ENCODE measurements around the gene UQCR10. TPM values are rescaled to one million over a fixed set of nuclear protein-coding genes. Genes with fewer than 3 reads are reported as not detected.
A peak's percentile ranks its signal among the peaks of the same experiment; 100 is the strongest.

UQCR10 gene
- 90.1 and 96.2 TPM in 2 replicates for total RNA-seq

GRCh38 chr22:29767171-29768051 is at the start of gene UQCR10:
Gene UQCR10 (plus strand): TSS chr22:29767369. CDS start chr22:29767399, 30 bp downstream.
- Mint-ChIP-seq H3K9me3 (no peaks in the 10 kb centered on the region), H3K27ac (peak within 1 kb of the TSS; percentile 95), H3K4me1 (peaks cover 22% of the 10 kb centered on the region), H3K36me3 (ENCODE audit: low read depth) (peaks cover 24% of the 10 kb centered on the region), H3K27me3 (no peaks in the 10 kb centered on the region), H3K4me3 (peak within 1 kb of the TSS; percentile 94)
- intact Hi-C loops (cut with micrococcal nuclease), result loop anchor here (1.0 to 10.0 kb wide), 7 partner anchors 71 to 1201 kb away; partner anchors contain the start of genes ASCC2, MORC2, MTFP1 and MTMR3
- DNase-seq, result peak; percentile 98

GRCh38 chr22:29717789-29718188 is 49.4 kb upstream of the UQCR10 start:
- Mint-ChIP-seq H3K4me3 (no peak overlapping the region), H3K4me1 (peaks cover 2% of the 10 kb centered on the region), H3K9me3 (no peaks in the 10 kb centered on the region), H3K27ac (no peak overlapping the region), H3K36me3 (ENCODE audit: low read depth) (no peaks in the 10 kb centered on the region), H3K27me3 (peaks cover 39% of the 10 kb centered on the region)
- intact Hi-C loops (cut with micrococcal nuclease), result no loop called here
- DNase-seq, result no peak

- H3K4me1 Mint-ChIP-seq, result peaks cover 2% of the 10 kb centered on the region
- no peak overlapping the region for H3K27ac Mint-ChIP-seq
- intact Hi-C loops (cut with micrococcal nuclease), result no loop called here
- peak overlapping the region; percentile 55 for H3K4me3 Mint-ChIP-seq
- H3K36me3 Mint-ChIP-seq (ENCODE audit: low read depth), result no peaks in the 10 kb centered on the region
- peaks cover 40% of the 10 kb centered on the region for H3K27me3 Mint-ChIP-seq
- DNase-seq, result no peak
- H3K9me3 Mint-ChIP-seq, result no peaks in the 10 kb centered on the region
Measured at GRCh38 chr22:29718949-29719898, 47.9 kb upstream of the UQCR10 start.

GRCh38 chr22:29719899-29720645 is 47.1 kb upstream of the UQCR10 start, which contains the start of gene CABP7:
Gene CABP7 (plus strand): TSS chr22:29720003. CDS start chr22:29720425, 422 bp downstream.
- no peak within 1 kb of the TSS for H3K27ac Mint-ChIP-seq
- peaks cover 2% of the 10 kb centered on the region for H3K4me1 Mint-ChIP-seq
- H3K27me3 Mint-ChIP-seq, result peaks cover 38% of the 10 kb centered on the region
- H3K4me3 Mint-ChIP-seq, result peak within 1 kb of the TSS; percentile 55
- H3K36me3 Mint-ChIP-seq (ENCODE audit: low read depth), result no peaks in the 10 kb centered on the region
- no peak for DNase-seq
- intact Hi-C loops (cut with micrococcal nuclease), result no loop called here
- H3K9me3 Mint-ChIP-seq, result no peaks in the 10 kb centered on the region

- H3K9me3 Mint-ChIP-seq, result no peaks in the 10 kb centered on the region
- H3K27ac Mint-ChIP-seq, result no peak overlapping the region
- peaks cover 39% of the 10 kb centered on the region for H3K27me3 Mint-ChIP-seq
- peaks cover 2% of the 10 kb centered on the region for H3K4me1 Mint-ChIP-seq
- no peaks in the 10 kb centered on the region for H3K36me3 Mint-ChIP-seq (ENCODE audit: low read depth)
- H3K4me3 Mint-ChIP-seq, result no peak overlapping the region
- intact Hi-C loops (cut with micrococcal nuclease), result no loop called here
- DNase-seq, result no peak
Measured at GRCh38 chr22:29720811-29721323, 46.3 kb upstream of the UQCR10 start.

GRCh38 chr22:29722151-29722550 is 45.0 kb upstream of the UQCR10 start:
- H3K4me3 Mint-ChIP-seq, result no peak overlapping the region
- H3K27me3 Mint-ChIP-seq, result peaks cover 34% of the 10 kb centered on the region
- H3K9me3 Mint-ChIP-seq, result no peaks in the 10 kb centered on the region
- no peak overlapping the region for H3K27ac Mint-ChIP-seq
- H3K36me3 Mint-ChIP-seq (ENCODE audit: low read depth), result no peaks in the 10 kb centered on the region
- no peak for DNase-seq
- intact Hi-C loops (cut with micrococcal nuclease), result no loop called here
- H3K4me1 Mint-ChIP-seq, result peaks cover 2% of the 10 kb centered on the region

GRCh38 chr22:29722587-29722986 is 44.6 kb upstream of the UQCR10 start:
- DNase-seq, result no peak
- H3K4me3 Mint-ChIP-seq, result no peak overlapping the region
- no peaks in the 10 kb centered on the region for H3K9me3 Mint-ChIP-seq
- intact Hi-C loops (cut with micrococcal nuclease), result no loop called here
- no peaks in the 10 kb centered on the region for H3K36me3 Mint-ChIP-seq (ENCODE audit: low read depth)
- H3K4me1 Mint-ChIP-seq, result peaks cover 2% of the 10 kb centered on the region
- H3K27ac Mint-ChIP-seq, result no peak overlapping the region
- H3K27me3 Mint-ChIP-seq, result peaks cover 30% of the 10 kb centered on the region

GRCh38 chr22:29723766-29724165 is 43.4 kb upstream of the UQCR10 start:
- no peak overlapping the region for H3K4me3 Mint-ChIP-seq

GRCh38 chr22:29724843-29725242 is 42.3 kb upstream of the UQCR10 start:
- Mint-ChIP-seq H3K27me3 (peaks cover 13% of the 10 kb centered on the region), H3K9me3 (no peaks in the 10 kb centered on the region), H3K27ac (no peak overlapping the region), H3K4me1 (no peaks in the 10 kb centered on the region), H3K4me3 (no peak overlapping the region), H3K36me3 (ENCODE audit: low read depth) (no peaks in the 10 kb centered on the region)
- intact Hi-C loops (cut with micrococcal nuclease), result no loop called here
- DNase-seq, result no peak

More at GRCh38 chr22:29723766-29724165, 43.4 kb upstream of the UQCR10 start:
- Mint-ChIP-seq H3K4me1 (peaks cover 2% of the 10 kb centered on the region), H3K36me3 (ENCODE audit: low read depth) (no peaks in the 10 kb centered on the region), H3K27me3 (peaks cover 21% of the 10 kb centered on the region), H3K27ac (no peak overlapping the region), H3K9me3 (no peaks in the 10 kb centered on the region)
- DNase-seq, result no peak
- intact Hi-C loops (cut with micrococcal nuclease), result no loop called here

GRCh38 chr22:29726106-29726505 is 41.1 kb upstream of the UQCR10 start:
- Mint-ChIP-seq H3K4me1 (no peaks in the 10 kb centered on the region), H3K9me3 (no peaks in the 10 kb centered on the region), H3K27me3 (peaks cover 13% of the 10 kb centered on the region), H3K27ac (no peak overlapping the region), H3K36me3 (ENCODE audit: low read depth) (no peaks in the 10 kb centered on the region), H3K4me3 (no peak overlapping the region)
- no peak for DNase-seq
- intact Hi-C loops (cut with micrococcal nuclease), result no loop called here

- Mint-ChIP-seq H3K4me3 (no peak overlapping the region), H3K27me3 (peaks cover 9% of the 10 kb centered on the region), H3K36me3 (ENCODE audit: low read depth) (no peaks in the 10 kb centered on the region), H3K4me1 (no peaks in the 10 kb centered on the region), H3K27ac (no peak overlapping the region), H3K9me3 (no peaks in the 10 kb centered on the region)
- intact Hi-C loops (cut with micrococcal nuclease), result no loop called here
- DNase-seq, result no peak
Measured at GRCh38 chr22:29726512-29727130, 40.5 kb upstream of the UQCR10 start.

GRCh38 chr22:29727131-29727523 is 40.0 kb upstream of the UQCR10 start:
- Mint-ChIP-seq H3K4me1 (no peaks in the 10 kb centered on the region), H3K27ac (no peak overlapping the region), H3K4me3 (no peak overlapping the region), H3K9me3 (no peaks in the 10 kb centered on the region), H3K27me3 (peaks cover 5% of the 10 kb centered on the region), H3K36me3 (ENCODE audit: low read depth) (no peaks in the 10 kb centered on the region)
- intact Hi-C loops (cut with micrococcal nuclease), result no loop called here
- DNase-seq, result peak; percentile 69

- no peaks in the 10 kb centered on the region for H3K9me3 Mint-ChIP-seq
- intact Hi-C loops (cut with micrococcal nuclease), result no loop called here
- H3K36me3 Mint-ChIP-seq (ENCODE audit: low read depth), result no peaks in the 10 kb centered on the region
- no peak for DNase-seq
- no peaks in the 10 kb centered on the region for H3K4me1 Mint-ChIP-seq
- H3K27ac Mint-ChIP-seq, result no peak overlapping the region
- H3K27me3 Mint-ChIP-seq, result peaks cover 1% of the 10 kb centered on the region
- no peak overlapping the region for H3K4me3 Mint-ChIP-seq
Measured at GRCh38 chr22:29729161-29729560, 38.0 kb upstream of the UQCR10 start.

All from activated CD4-positive, alpha-beta T cell treated with anti-CD3 and anti-CD28 coated beads, Interleukin-2, amount 10 ng/mL, durations not matched to agents 24 days and 14 days (primary cell).